Liver (tissue), 9 donors: ENCODE measurements around the gene CLRN3. TPM values are rescaled to one million over a fixed set of nuclear protein-coding genes. Genes with fewer than 3 reads are reported as not detected.

Experiments used
- DNase-seq: peaks from one replicate; pipeline ENCODE4 v3.0.0-alpha.2; 2017; ENCODE audit warnings: low spot score
- H3K27ac ChIP-seq, 2 donors: one replicate each; pipeline ENCODE4 v1.7.0; 2013; ENCODE audit warnings: inconsistent platforms in 2 of 2, low read length in 2 of 2, control low read depth in 1 of 2, low read depth in 1 of 2, mild to moderate bottlenecking in 1 of 2
- H3K27me3 ChIP-seq, 4 donors: one replicate each; pipeline versions ENCODE4 v1.6.1 to v1.7.0; 2013; ENCODE audit warnings: low read length in 3 of 4, inconsistent platforms in 1 of 4, mild to moderate bottlenecking in 1 of 4, moderate library complexity in 1 of 4; ENCODE audit not compliant: control insufficient read depth in 4 of 4, insufficient read depth in 4 of 4
- H3K36me3 ChIP-seq, 4 donors: one replicate each; pipeline versions ENCODE4 v1.6.1 to v1.7.0; 2013; ENCODE audit warnings: low read length in 3 of 4, mild to moderate bottlenecking in 3 of 4, low read depth in 1 of 4, moderate library complexity in 1 of 4; ENCODE audit not compliant: control insufficient read depth in 4 of 4, insufficient read depth in 3 of 4
- H3K4me1 ChIP-seq, 4 donors: one replicate each; pipeline versions ENCODE4 v1.6.1 to v1.7.0; 2013; ENCODE audit warnings: low read length in 3 of 4, mild to moderate bottlenecking in 3 of 4, moderate library complexity in 1 of 4; ENCODE audit not compliant: control insufficient read depth in 4 of 4, insufficient read depth in 4 of 4
- H3K4me3 ChIP-seq, 3 donors: one replicate each; pipeline versions ENCODE4 v1.6.1 to v1.7.0; 2013; ENCODE audit warnings: low read length in 3 of 3, control low read depth in 1 of 3, low read depth in 1 of 3, mild to moderate bottlenecking in 1 of 3
- H3K9ac ChIP-seq, 2 donors: one replicate each; pipeline ENCODE4 v1.7.0; 2013; ENCODE audit warnings: low read length in 2 of 2, mild to moderate bottlenecking in 2 of 2, moderate library complexity in 2 of 2, control low read depth in 1 of 2, low read depth in 1 of 2
- H3K9me3 ChIP-seq, 4 donors: one replicate each; pipeline versions ENCODE4 v1.6.1 to v1.7.0; 2013; ENCODE audit warnings: low read length in 3 of 4; ENCODE audit not compliant: control insufficient read depth in 4 of 4
- CTCF ChIP-seq: fragments of 150-350 bp; IDR thresholded peaks from 2 replicates; pipeline ENCODE4 v1.5.1; 2017; ENCODE audit warnings: improper control_type of control experiment, low read depth, low read length; ENCODE audit not compliant: missing input control
- EGR1 ChIP-seq, 2 donors: IDR thresholded peaks; 2 replicates each; pipeline ENCODE4 v1.6.1; 2016 to 2018; ENCODE audit warnings: antibody characterized with exemption in 2 of 2, low read depth in 2 of 2
- FOXA1 ChIP-seq: IDR thresholded peaks from 2 replicates; pipeline ENCODE4 v1.6.1; 2016; ENCODE audit warnings: antibody characterized with exemption
- FOXA2 ChIP-seq: IDR thresholded peaks from 2 replicates; pipeline ENCODE4 v1.6.1; 2016; ENCODE audit warnings: antibody characterized with exemption
- GABPA ChIP-seq, 2 donors: IDR thresholded peaks in 1 of 2; conservative IDR thresholded peaks in 1 of 2; 2 replicates each; pipeline ENCODE4 v1.6.1; 2016; ENCODE audit warnings: antibody characterized with exemption in 2 of 2, mild to moderate bottlenecking in 1 of 2, moderate library complexity in 1 of 2
- HNF4A ChIP-seq, 2 donors: conservative IDR thresholded peaks; 2 replicates each; pipeline ENCODE4 v1.6.1; 2016; ENCODE audit warnings: antibody characterized with exemption in 2 of 2, mild to moderate bottlenecking in 2 of 2
- HNF4G ChIP-seq: IDR thresholded peaks from 2 replicates; pipeline ENCODE4 v1.6.1; 2016; ENCODE audit warnings: antibody characterized with exemption
- JUND ChIP-seq, 2 donors: IDR thresholded peaks; 2 replicates each; pipeline ENCODE4 v1.6.1; 2016; ENCODE audit warnings: antibody characterized with exemption in 2 of 2
- NR2F2 ChIP-seq: IDR thresholded peaks from 2 replicates; pipeline ENCODE4 v1.6.1; 2016; ENCODE audit warnings: antibody characterized with exemption
- RAD21 ChIP-seq, 2 donors: IDR thresholded peaks; 2 replicates each; pipeline ENCODE4 v1.6.1; 2016; ENCODE audit warnings: antibody characterized with exemption in 2 of 2, mild to moderate bottlenecking in 2 of 2
- RXRA ChIP-seq, 2 donors: IDR thresholded peaks; 2 replicates each; pipeline ENCODE4 v1.6.1; 2017 to 2018; ENCODE audit warnings: antibody characterized with exemption in 2 of 2, mild to moderate bottlenecking in 1 of 2
- SP1 ChIP-seq: IDR thresholded peaks from 2 replicates; pipeline ENCODE4 v1.6.1; 2018; ENCODE audit warnings: antibody characterized with exemption, mild to moderate bottlenecking
- TAF1 ChIP-seq: conservative IDR thresholded peaks from 2 replicates; pipeline ENCODE4 v1.6.1; 2016; ENCODE audit warnings: antibody characterized with exemption, mild to moderate bottlenecking
- YY1 ChIP-seq: IDR thresholded peaks from 2 replicates; pipeline ENCODE4 v1.6.1; 2016; ENCODE audit warnings: antibody characterized with exemption, mild to moderate bottlenecking
- WGBS: extraction: QIAGEN DNeasy Blood & Tissue Kit; methylation state at CpG from one replicate; pipeline ENCODE4 v1.1.7; 2013; 5-methylcytosine and 5-hydroxymethylcytosine counted together
- polyA plus RNA-seq, 2 donors: library from polyadenylated mRNA; stranded (reverse) in 1 of 2; unstranded in 1 of 2; fragments of 200-250 nt in 1 of 2; fragments of >200 nt in 1 of 2; fragmentation: Nextera tagmentation in 1 of 2; extraction: Ambion mirVana in 1 of 2; gene quantifications; one replicate each; pipeline versions ENCODE4 v1.2.1 to v1.2.3, GENCODE V29; 2013 to 2015
- total RNA-seq, 2 donors: library from RNA; depleted of rRNA; stranded (reverse); fragments of >200 nt; gene quantifications; one replicate each; pipeline ENCODE4 v1.2.3, GENCODE V29; 2014
- TF ChIP-seq, protein P1 (sequence below): IDR thresholded peaks from 2 replicates; pipeline ENCODE4 v1.6.1; 2016; ENCODE audit warnings: antibody characterized with exemption
- TF ChIP-seq, protein P2 (sequence below): IDR thresholded peaks from 2 replicates; pipeline ENCODE4 v1.6.1; 2016; ENCODE audit warnings: antibody characterized with exemption
- TF ChIP-seq, protein P3 (sequence below): IDR thresholded peaks from 2 replicates; pipeline ENCODE4 v1.6.1; 2016; ENCODE audit warnings: antibody characterized with exemption, mild to moderate bottlenecking
- TF ChIP-seq, protein P4 (sequence below): IDR thresholded peaks from 2 replicates; pipeline ENCODE4 v1.6.1; 2016; ENCODE audit warnings: antibody characterized with exemption
- donor health status: healthy.
- donor health status: healthy.
- donor health status: healthy.
- donor health status: healthy.
- donor health status: healthy.

CLRN3 gene
- total and polyA plus RNA-seq, 4 donors: 0.33 to 16.9 (median 6.9) TPM

GRCh38 chr10:127845756-127846155, 47.0 kb downstream of the CLRN3 start:
- Histone ChIP-seq H3K27ac (no peak overlapping the region), H3K4me3 (no peak overlapping the region), H3K9ac (no peak overlapping the region), H3K27me3 (peaks cover 0 to 8% (median 0%) of the 10 kb centered on the region in 4 donors), H3K36me3 (no peaks in the 10 kb centered on the region), H3K4me1 (no peaks in the 10 kb centered on the region), H3K9me3 (no peaks in the 10 kb centered on the region)
- DNase-seq: no peak
- WGBS: 57% methylated on average over 7 of the region's 7 CpGs
- TF ChIP-seq, protein P1, sequence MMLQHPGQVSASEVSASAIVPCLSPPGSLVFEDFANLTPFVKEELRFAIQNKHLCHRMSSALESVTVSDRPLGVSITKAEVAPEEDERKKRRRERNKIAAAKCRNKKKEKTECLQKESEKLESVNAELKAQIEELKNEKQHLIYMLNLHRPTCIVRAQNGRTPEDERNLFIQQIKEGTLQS: no peak
- TF ChIP-seq, protein P2, sequence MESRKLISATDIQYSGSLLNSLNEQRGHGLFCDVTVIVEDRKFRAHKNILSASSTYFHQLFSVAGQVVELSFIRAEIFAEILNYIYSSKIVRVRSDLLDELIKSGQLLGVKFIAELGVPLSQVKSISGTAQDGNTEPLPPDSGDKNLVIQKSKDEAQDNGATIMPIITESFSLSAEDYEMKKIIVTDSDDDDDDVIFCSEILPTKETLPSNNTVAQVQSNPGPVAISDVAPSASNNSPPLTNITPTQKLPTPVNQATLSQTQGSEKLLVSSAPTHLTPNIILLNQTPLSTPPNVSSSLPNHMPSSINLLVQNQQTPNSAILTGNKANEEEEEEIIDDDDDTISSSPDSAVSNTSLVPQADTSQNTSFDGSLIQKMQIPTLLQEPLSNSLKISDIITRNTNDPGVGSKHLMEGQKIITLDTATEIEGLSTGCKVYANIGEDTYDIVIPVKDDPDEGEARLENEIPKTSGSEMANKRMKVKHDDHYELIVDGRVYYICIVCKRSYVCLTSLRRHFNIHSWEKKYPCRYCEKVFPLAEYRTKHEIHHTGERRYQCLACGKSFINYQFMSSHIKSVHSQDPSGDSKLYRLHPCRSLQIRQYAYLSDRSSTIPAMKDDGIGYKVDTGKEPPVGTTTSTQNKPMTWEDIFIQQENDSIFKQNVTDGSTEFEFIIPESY: no peak
- TF ChIP-seq FOXA2: no peak
- TF ChIP-seq CTCF: no peak
- TF ChIP-seq JUND (IDR thresholded peaks at IDR 0.05): no peak
- no peak for TF ChIP-seq YY1
- TF ChIP-seq, protein P3, sequence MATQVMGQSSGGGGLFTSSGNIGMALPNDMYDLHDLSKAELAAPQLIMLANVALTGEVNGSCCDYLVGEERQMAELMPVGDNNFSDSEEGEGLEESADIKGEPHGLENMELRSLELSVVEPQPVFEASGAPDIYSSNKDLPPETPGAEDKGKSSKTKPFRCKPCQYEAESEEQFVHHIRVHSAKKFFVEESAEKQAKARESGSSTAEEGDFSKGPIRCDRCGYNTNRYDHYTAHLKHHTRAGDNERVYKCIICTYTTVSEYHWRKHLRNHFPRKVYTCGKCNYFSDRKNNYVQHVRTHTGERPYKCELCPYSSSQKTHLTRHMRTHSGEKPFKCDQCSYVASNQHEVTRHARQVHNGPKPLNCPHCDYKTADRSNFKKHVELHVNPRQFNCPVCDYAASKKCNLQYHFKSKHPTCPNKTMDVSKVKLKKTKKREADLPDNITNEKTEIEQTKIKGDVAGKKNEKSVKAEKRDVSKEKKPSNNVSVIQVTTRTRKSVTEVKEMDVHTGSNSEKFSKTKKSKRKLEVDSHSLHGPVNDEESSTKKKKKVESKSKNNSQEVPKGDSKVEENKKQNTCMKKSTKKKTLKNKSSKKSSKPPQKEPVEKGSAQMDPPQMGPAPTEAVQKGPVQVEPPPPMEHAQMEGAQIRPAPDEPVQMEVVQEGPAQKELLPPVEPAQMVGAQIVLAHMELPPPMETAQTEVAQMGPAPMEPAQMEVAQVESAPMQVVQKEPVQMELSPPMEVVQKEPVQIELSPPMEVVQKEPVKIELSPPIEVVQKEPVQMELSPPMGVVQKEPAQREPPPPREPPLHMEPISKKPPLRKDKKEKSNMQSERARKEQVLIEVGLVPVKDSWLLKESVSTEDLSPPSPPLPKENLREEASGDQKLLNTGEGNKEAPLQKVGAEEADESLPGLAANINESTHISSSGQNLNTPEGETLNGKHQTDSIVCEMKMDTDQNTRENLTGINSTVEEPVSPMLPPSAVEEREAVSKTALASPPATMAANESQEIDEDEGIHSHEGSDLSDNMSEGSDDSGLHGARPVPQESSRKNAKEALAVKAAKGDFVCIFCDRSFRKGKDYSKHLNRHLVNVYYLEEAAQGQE: no peak
- TF ChIP-seq SP1: no peak
- TF ChIP-seq RXRA (IDR thresholded peaks at IDR 0.05): no peak
- no peak for TF ChIP-seq HNF4A (conservative IDR thresholded peaks at IDR 0.05)
- TF ChIP-seq NR2F2: no peak
- no peak for TF ChIP-seq EGR1 (IDR thresholded peaks at IDR 0.05; ENCODE audit: low read depth in 2 of 2)
- TF ChIP-seq GABPA (IDR thresholded peaks at IDR 0.05 in 1 of 2, conservative IDR thresholded peaks at IDR 0.05 in 1 of 2): no peak
- no peak for TF ChIP-seq RAD21 (IDR thresholded peaks at IDR 0.05)
- TF ChIP-seq, protein P4, sequence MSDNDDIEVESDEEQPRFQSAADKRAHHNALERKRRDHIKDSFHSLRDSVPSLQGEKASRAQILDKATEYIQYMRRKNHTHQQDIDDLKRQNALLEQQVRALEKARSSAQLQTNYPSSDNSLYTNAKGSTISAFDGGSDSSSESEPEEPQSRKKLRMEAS: no peak
- TF ChIP-seq TAF1: no peak
- TF ChIP-seq HNF4G: no peak
- no peak for TF ChIP-seq FOXA1
